WERI-Rb-1 (cell line): Measurements from ENCODE around the gene AFAP1.

ENCODE experiments used
- DNase-seq: peaks from one replicate; pipeline ENCODE4 v3.0.0-alpha.2; 2020
- H3K27ac ChIP-seq: fragments of 250-450 bp; sonication (Bioruptor Pico); 2 replicates; pipeline ENCODE4 v1.5.1; 2020; ENCODE audit warnings: mild to moderate bottlenecking, moderate library complexity
- H3K27me3 ChIP-seq: fragments of 250-450 bp; sonication (Bioruptor Pico); 2 replicates; pipeline ENCODE4 v1.5.1; 2021; ENCODE audit warnings: mild to moderate bottlenecking, low read depth, moderate library complexity; ENCODE audit not compliant: insufficient read depth, severe bottlenecking
- H3K36me3 ChIP-seq: fragments of 250-450 bp; sonication (Bioruptor Pico); 2 replicates; pipeline ENCODE4 v1.5.1; 2020; ENCODE audit warnings: mild to moderate bottlenecking, moderate library complexity
- H3K4me3 ChIP-seq: 2 replicates; pipeline ENCODE4 v1.5.1; 2011; ENCODE audit warnings: low read depth, mild to moderate bottlenecking, control low read depth, low read length
- H3K9me3 ChIP-seq: fragments of 250-450 bp; sonication (Bioruptor Pico); 2 replicates; pipeline ENCODE4 v1.5.1; 2021; ENCODE audit warnings: mild to moderate bottlenecking, moderate library complexity; ENCODE audit not compliant: severe bottlenecking
- TF ChIP-seq, protein P1 (sequence below): IDR thresholded peaks from 2 replicates; pipeline ENCODE4 v1.5.1; 2011; ENCODE audit warnings: low read depth, mild to moderate bottlenecking, control low read depth, inconsistent platforms, low read length

AFAP1 gene

GRCh38 chr4:7941111-7941964 lies 1.7 kb upstream of the AFAP1 start:
- Histone ChIP-seq H3K27me3 (no peaks in the 10 kb centered on the region), H3K27ac (no peak overlapping the region), H3K9me3 (no peaks in the 10 kb centered on the region), H3K4me3 (no peak overlapping the region), H3K36me3 (no peaks in the 10 kb centered on the region)
- DNase-seq: no peak
- TF ChIP-seq, protein P1, sequence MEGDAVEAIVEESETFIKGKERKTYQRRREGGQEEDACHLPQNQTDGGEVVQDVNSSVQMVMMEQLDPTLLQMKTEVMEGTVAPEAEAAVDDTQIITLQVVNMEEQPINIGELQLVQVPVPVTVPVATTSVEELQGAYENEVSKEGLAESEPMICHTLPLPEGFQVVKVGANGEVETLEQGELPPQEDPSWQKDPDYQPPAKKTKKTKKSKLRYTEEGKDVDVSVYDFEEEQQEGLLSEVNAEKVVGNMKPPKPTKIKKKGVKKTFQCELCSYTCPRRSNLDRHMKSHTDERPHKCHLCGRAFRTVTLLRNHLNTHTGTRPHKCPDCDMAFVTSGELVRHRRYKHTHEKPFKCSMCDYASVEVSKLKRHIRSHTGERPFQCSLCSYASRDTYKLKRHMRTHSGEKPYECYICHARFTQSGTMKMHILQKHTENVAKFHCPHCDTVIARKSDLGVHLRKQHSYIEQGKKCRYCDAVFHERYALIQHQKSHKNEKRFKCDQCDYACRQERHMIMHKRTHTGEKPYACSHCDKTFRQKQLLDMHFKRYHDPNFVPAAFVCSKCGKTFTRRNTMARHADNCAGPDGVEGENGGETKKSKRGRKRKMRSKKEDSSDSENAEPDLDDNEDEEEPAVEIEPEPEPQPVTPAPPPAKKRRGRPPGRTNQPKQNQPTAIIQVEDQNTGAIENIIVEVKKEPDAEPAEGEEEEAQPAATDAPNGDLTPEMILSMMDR: no peak

DNA sequence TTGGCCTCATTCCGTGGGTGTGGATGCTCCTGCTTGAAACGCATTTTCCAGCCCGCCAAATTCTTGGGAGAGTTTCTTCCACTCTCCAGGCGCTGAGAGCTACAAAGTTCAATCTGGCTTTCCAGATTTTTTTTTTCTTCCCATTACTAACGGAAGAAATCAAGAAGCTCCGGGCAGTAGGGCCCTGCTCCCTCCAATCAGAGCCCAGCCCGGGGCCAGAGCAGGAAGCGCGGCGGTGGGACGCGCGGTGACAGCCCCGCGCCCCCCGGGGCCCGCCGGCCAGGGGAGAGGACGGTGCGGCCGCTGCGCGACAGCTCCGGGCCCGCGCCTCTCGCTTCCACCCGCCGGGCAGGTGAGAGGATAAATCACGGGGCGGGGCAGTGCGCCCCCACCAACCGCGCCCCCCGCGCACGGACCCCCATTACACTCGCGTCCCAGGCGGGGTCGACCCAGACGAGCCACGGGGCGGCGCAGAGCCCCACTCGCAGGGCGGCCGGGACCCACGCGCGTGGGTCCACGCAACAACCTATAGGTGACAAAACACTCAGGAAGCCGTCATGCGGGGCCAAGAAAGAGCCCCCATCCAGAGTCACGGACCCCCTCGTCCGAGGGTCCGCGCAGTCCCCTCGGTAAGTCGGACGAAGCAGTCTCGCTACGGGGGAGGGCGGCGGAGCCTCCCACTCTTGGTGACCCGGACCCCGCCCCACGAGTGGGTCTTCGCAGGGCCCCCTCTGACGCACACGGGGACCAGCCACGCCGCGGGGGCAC lies 868 bp downstream of the AFAP1 start:
- Histone ChIP-seq H3K36me3 (peaks cover 1% of the 10 kb centered on the region; the same call in 1 of the 2 replicates), H3K4me3 (peak overlapping the region; percentile 87), H3K27me3 (no peaks in the 10 kb centered on the region), H3K9me3 (no peaks in the 10 kb centered on the region), H3K27ac (peak overlapping the region; percentile 75)
- TF ChIP-seq, protein P1: no peak
- no peak for DNase-seq

DNA sequence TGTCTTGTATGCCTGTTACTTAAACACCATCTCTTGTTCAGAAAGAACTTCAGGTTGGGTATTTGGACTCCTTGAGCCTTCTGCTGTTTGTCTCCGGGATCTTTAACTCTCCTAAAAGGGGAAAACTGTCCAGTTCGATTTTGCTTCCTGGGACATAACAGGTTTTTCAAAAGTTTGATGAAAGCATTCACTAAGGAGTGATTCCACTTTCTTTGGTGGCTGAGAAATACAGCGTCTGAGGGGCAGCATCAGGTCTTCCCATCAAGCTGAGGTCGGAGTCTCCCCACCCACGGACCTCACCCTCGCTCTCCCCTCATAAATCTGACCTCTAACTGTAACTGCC lies 1.4 kb downstream of the AFAP1 start:
- Histone ChIP-seq H3K9me3 (no peaks in the 10 kb centered on the region), H3K36me3 (peaks cover 4% of the 10 kb centered on the region; the same call in 1 of the 2 replicates), H3K27ac (no peak overlapping the region), H3K4me3 (peak overlapping the region; percentile 87), H3K27me3 (no peaks in the 10 kb centered on the region)
- DNase-seq: no peak
- TF ChIP-seq, protein P1: no peak

DNA sequence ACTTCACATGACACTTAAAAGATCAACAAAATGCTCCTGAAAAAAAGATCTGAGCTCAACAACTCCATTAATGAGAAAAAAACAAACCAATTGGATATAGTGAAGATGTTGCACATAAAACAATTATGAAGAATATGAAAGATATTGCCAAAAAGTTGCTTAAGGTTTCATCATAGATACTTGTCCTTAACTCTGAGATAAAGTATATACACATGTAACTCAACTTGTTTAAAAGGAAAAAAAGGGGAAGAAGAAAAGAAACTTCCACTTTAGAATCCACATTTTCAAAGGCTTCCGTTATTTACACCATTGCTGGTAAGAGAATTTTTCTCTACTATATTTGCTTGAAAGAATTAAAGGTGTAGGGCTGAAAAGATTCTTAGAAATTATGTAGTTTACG lies 2.7 kb downstream of the AFAP1 start:
- TF ChIP-seq, protein P1: no peak
- H3K27me3 ChIP-seq: no peaks in the 10 kb centered on the region
- DNase-seq: no peak
- no peaks in the 10 kb centered on the region for H3K9me3 ChIP-seq
- peaks cover 4% of the 10 kb centered on the region; the same call in 1 of the 2 replicates for H3K36me3 ChIP-seq
- H3K27ac ChIP-seq: no peak overlapping the region
- H3K4me3 ChIP-seq: no peak overlapping the region

DNA sequence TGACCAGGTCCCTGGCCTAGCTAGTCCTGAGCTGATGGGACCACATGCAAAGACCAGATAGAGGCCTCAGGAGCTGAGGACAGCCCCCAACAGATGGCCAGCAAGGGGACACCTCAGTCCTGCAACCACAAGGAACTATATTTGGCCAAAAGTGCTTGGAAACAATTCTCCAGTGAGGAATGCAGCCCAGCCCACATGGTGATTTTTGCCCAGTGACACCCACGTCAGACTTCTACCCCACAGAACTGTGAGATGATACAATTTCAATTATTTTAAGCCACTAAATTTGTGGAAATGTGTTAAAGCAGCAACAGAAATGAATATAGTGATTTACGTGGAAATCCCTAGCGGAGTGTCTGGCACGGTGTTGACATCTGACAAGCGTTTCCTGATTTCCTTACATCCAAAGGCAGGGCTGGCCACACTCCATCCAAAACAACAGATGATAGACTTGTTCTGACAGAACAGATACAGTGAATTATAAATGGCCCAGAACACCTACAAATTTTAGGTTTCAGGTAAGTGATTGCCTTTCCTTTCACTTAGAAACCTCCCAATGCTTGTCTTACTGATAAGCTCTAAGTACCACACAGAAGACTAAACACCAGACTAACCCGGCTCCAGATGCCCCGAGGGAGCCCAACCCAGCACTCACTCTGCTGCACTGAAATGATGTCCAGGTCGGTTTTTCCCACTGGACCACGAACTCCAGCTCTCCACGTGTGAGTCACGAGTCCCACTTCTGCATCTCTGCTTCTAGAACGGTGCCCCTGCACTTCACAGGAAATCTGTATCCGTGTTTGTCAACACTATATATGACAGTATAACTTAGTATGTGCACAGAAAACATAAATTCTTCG lies 5.8 kb downstream of the AFAP1 start:
- Histone ChIP-seq H3K9me3 (no peaks in the 10 kb centered on the region), H3K4me3 (no peak overlapping the region), H3K27ac (no peak overlapping the region), H3K36me3 (peaks cover 4% of the 10 kb centered on the region; the same call in 1 of the 2 replicates), H3K27me3 (no peaks in the 10 kb centered on the region)
- no peak for DNase-seq
- TF ChIP-seq, protein P1: no peak
